IgD-negative memory B cell (primary cell): ENCODE results near the gene SUPT5H. TPM values are rescaled to one million over a fixed set of nuclear protein-coding genes. Genes with fewer than 3 reads are reported as not detected.

Experiments used
- H3K27ac Mint-ChIP-seq, 3 donors: one replicate each; pipeline ENCODE4 v1.8.0; 2020 to 2022; ENCODE audit warnings: mild to moderate bottlenecking in 3 of 3, mixed read lengths in 3 of 3, moderate library complexity in 1 of 3
- H3K27me3 Mint-ChIP-seq: one replicate; pipeline ENCODE4 v1.8.0; 2021; ENCODE audit warnings: mixed read lengths
- H3K36me3 Mint-ChIP-seq: one replicate; pipeline ENCODE4 v1.8.0; 2020; ENCODE audit warnings: mild to moderate bottlenecking, mixed read lengths
- H3K4me1 Mint-ChIP-seq, 3 donors: one replicate each; pipeline ENCODE4 v1.8.0; 2020 to 2022; ENCODE audit warnings: mixed read lengths in 3 of 3, mild to moderate bottlenecking in 1 of 3
- H3K4me3 Mint-ChIP-seq, 4 donors: one replicate each; pipeline ENCODE4 v1.8.0; 2020 to 2022; ENCODE audit warnings: mild to moderate bottlenecking in 4 of 4, mixed read lengths in 4 of 4, moderate library complexity in 3 of 4
- H3K9me3 Mint-ChIP-seq, 3 donors: one replicate each; pipeline ENCODE4 v1.8.0; 2020 to 2021; ENCODE audit warnings: mixed read lengths in 3 of 3, mild to moderate bottlenecking in 1 of 3
- polyA plus RNA-seq: library from polyadenylated mRNA; unstranded; fragments of 300-500 nt; fragmentation: Illumina TruSeq; gene quantifications from one replicate; pipeline ENCODE4 v1.2.3, GENCODE V29; 2021

The SUPT5H gene
- polyA plus RNA-seq, 1 donor from 2014 or later, result 111 TPM

GRCh38 chr19:39413911-39414608, 31.3 kb upstream of the SUPT5H start:
- Mint-ChIP-seq H3K27ac (peak overlapping the region; percentile 80 to 100 (median 95)), H3K4me3 (peak overlapping the region; percentile 81 to 94 (median 85)), H3K4me1 (peaks cover 23 to 25% (median 24%) of the 10 kb centered on the region in 3 donors), H3K27me3 (peaks cover 2% of the 10 kb centered on the region), H3K9me3 (peaks cover 0 to 2% (median 0%) of the 10 kb centered on the region in 3 donors), H3K36me3 (peaks cover 4% of the 10 kb centered on the region)

- Mint-ChIP-seq H3K27ac (peak overlapping the region in 2 of 3 donors; percentile 74 to 95), H3K36me3 (peaks cover 4% of the 10 kb centered on the region), H3K4me3 (peak overlapping the region in 3 of 4 donors; percentile 35 to 83 (median 46)), H3K4me1 (peaks cover 22 to 24% (median 23%) of the 10 kb centered on the region in 3 donors), H3K27me3 (peaks cover 2% of the 10 kb centered on the region), H3K9me3 (peaks cover 0 to 2% (median 0%) of the 10 kb centered on the region in 3 donors)
Measured at GRCh38 chr19:39415111-39416046, 30.0 kb upstream of the SUPT5H start.

- peaks cover 2% of the 10 kb centered on the region for H3K27me3 Mint-ChIP-seq
- H3K4me3 Mint-ChIP-seq, result peak overlapping the region in 1 of 4 donors; percentile 68
- H3K4me1 Mint-ChIP-seq, result peaks cover 13 to 15% (median 14%) of the 10 kb centered on the region in 3 donors
- H3K9me3 Mint-ChIP-seq, result peaks cover 0 to 2% (median 0%) of the 10 kb centered on the region in 3 donors
- peaks cover 4% of the 10 kb centered on the region for H3K36me3 Mint-ChIP-seq
- H3K27ac Mint-ChIP-seq, result peak overlapping the region in 1 of 3 donors; percentile 96
Measured at GRCh38 chr19:39416152-39417120, 28.9 kb upstream of the SUPT5H start.

GRCh38 chr19:39417463-39418181, 27.8 kb upstream of the SUPT5H start:
- Mint-ChIP-seq H3K27ac (peak overlapping the region in 2 of 3 donors; percentile 59 to 96), H3K4me1 (peaks cover 5 to 10% (median 5%) of the 10 kb centered on the region in 3 donors), H3K4me3 (peak overlapping the region in 1 of 4 donors; percentile 68), H3K9me3 (no peaks in the 10 kb centered on the region), H3K27me3 (no peaks in the 10 kb centered on the region), H3K36me3 (peaks cover 2% of the 10 kb centered on the region)

GRCh38 chr19:39419003-39419402, 26.4 kb upstream of the SUPT5H start:
- no peaks in the 10 kb centered on the region for H3K9me3 Mint-ChIP-seq
- peaks cover 2% of the 10 kb centered on the region for H3K36me3 Mint-ChIP-seq
- H3K4me1 Mint-ChIP-seq, result peaks cover 3 to 6% (median 5%) of the 10 kb centered on the region in 3 donors
- peak overlapping the region in 1 of 3 donors; percentile 96 for H3K27ac Mint-ChIP-seq
- no peaks in the 10 kb centered on the region for H3K27me3 Mint-ChIP-seq
- peak overlapping the region in 1 of 4 donors; percentile 75 for H3K4me3 Mint-ChIP-seq

- Mint-ChIP-seq H3K9me3 (no peaks in the 10 kb centered on the region), H3K4me3 (no peak overlapping the region), H3K27me3 (no peaks in the 10 kb centered on the region), H3K4me1 (peaks cover 0 to 3% (median 0%) of the 10 kb centered on the region in 3 donors), H3K36me3 (peaks cover 2% of the 10 kb centered on the region), H3K27ac (no peak overlapping the region)
Measured at GRCh38 chr19:39420769-39421168, 24.6 kb upstream of the SUPT5H start.

- Mint-ChIP-seq H3K27ac (no peak overlapping the region), H3K27me3 (no peaks in the 10 kb centered on the region), H3K36me3 (peaks cover 2% of the 10 kb centered on the region), H3K4me3 (no peak overlapping the region), H3K9me3 (no peaks in the 10 kb centered on the region), H3K4me1 (peaks cover 0 to 3% (median 0%) of the 10 kb centered on the region in 3 donors)
Measured at GRCh38 chr19:39422020-39422419, 23.4 kb upstream of the SUPT5H start.

- no peaks in the 10 kb centered on the region for H3K4me1 Mint-ChIP-seq
- H3K27me3 Mint-ChIP-seq, result no peaks in the 10 kb centered on the region
- H3K9me3 Mint-ChIP-seq, result no peaks in the 10 kb centered on the region
- no peak overlapping the region for H3K4me3 Mint-ChIP-seq
- peak overlapping the region in 2 of 3 donors; percentile 56 to 65 for H3K27ac Mint-ChIP-seq
- peaks cover 2% of the 10 kb centered on the region for H3K36me3 Mint-ChIP-seq
Measured at GRCh38 chr19:39423258-39424086, 21.9 kb upstream of the SUPT5H start.

GRCh38 chr19:39424934-39425333, 20.4 kb upstream of the SUPT5H start:
- Mint-ChIP-seq H3K27me3 (no peaks in the 10 kb centered on the region), H3K4me3 (peak overlapping the region in 1 of 4 donors; percentile 62), H3K4me1 (no peaks in the 10 kb centered on the region), H3K27ac (no peak overlapping the region), H3K36me3 (no peaks in the 10 kb centered on the region), H3K9me3 (no peaks in the 10 kb centered on the region)

- H3K27me3 Mint-ChIP-seq, result no peaks in the 10 kb centered on the region
- H3K27ac Mint-ChIP-seq, result no peak overlapping the region
- H3K9me3 Mint-ChIP-seq, result no peaks in the 10 kb centered on the region
- peaks cover 4 to 6% (median 5%) of the 10 kb centered on the region in 3 donors for H3K4me1 Mint-ChIP-seq
- no peak overlapping the region for H3K4me3 Mint-ChIP-seq
- H3K36me3 Mint-ChIP-seq, result no peaks in the 10 kb centered on the region
Measured at GRCh38 chr19:39425744-39426143, 19.6 kb upstream of the SUPT5H start.

- Mint-ChIP-seq H3K27ac (no peak overlapping the region), H3K9me3 (no peaks in the 10 kb centered on the region), H3K4me3 (no peak overlapping the region), H3K36me3 (no peaks in the 10 kb centered on the region), H3K27me3 (no peaks in the 10 kb centered on the region), H3K4me1 (peaks cover 6 to 9% (median 7%) of the 10 kb centered on the region in 3 donors)
Measured at GRCh38 chr19:39426170-39426569, 19.2 kb upstream of the SUPT5H start.

GRCh38 chr19:39427707-39428106, 17.7 kb upstream of the SUPT5H start:
- peaks cover 6 to 11% (median 7%) of the 10 kb centered on the region in 3 donors for H3K4me1 Mint-ChIP-seq
- H3K27me3 Mint-ChIP-seq, result no peaks in the 10 kb centered on the region
- H3K4me3 Mint-ChIP-seq, result no peak overlapping the region
- peaks cover 3% of the 10 kb centered on the region for H3K36me3 Mint-ChIP-seq
- no peaks in the 10 kb centered on the region for H3K9me3 Mint-ChIP-seq
- H3K27ac Mint-ChIP-seq, result peak overlapping the region in 1 of 3 donors; percentile 59
